ENCODE results near the gene FANCE.
"Not testable (repeated sequence)": the region's sequence is repeated elsewhere in the genome, so short reads cannot be mapped to it uniquely, and the experiment has no call there.

GRCh38 chr6:35515939-35516338 lies 63.8 kb downstream of the FANCE start:
- TF ChIP-seq CTCF, POLR2A (IDR thresholded peaks at IDR 0.05): not testable (repeated sequence)
